ENCODE data around the gene DSE. TPM values are rescaled to one million over a fixed set of nuclear protein-coding genes. Genes with fewer than 3 reads are reported as not detected.

DSE gene
- polyA plus RNA-seq, 2 of the 4 experiments (the other 2 are of a cell fraction) = 20.2 to 22.7 TPM

GRCh38 chr6:116400328-116400727 lies 29.6 kb downstream of the DSE start:
- DNase-seq (ENCODE audit: low read depth in 1 of 2, low spot score in 1 of 2) (no peak), FAIRE-seq (no peak)
- POLR2A ChIA-PET = no interaction called here

DNA sequence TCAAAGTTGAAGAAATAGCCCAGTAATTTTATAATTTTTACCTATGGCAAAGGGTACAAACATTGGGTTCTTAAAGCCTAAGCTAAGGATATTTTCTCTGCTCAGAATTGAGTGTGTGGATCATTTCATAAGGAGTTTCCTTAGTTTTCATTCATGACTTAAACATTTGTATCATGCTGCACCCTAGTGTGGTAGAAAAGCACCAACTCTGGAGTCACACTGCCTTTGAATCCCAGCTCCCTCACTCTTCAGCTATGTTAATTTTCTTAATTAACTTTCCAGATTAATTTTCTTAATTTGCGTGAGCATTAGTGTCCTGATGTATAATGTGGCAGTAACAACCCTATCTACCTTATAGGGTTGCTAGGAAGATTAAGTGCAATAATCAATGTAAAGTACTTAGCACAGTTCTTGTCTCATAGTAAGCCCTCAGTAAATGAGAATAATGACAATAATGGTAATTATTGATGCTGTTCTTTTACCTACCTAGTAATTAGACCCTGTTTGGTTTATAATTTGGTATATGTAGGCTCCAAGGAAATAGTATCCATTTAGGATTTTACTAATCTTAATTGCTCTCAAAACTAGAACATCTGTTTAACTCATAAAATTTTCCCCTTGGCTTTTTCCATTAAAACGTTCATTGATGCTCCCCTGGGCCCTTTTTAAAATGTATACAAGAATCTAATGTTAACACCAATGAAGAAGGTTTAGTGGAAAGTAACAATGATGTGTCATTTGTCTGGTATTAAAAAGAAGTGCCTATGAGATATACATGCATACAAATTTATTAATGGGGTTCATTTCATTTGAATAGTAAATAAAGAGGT lies 31.6 kb downstream of the DSE start:
- TF ChIP-seq RAD21 (conservative IDR thresholded peaks at IDR 0.05 in 1 of 2, IDR thresholded peaks at IDR 0.05 in 1 of 2) (0 out of 5 replicates have a peak, but pooled peaks of 1 of the 2 experiments have one; percentile 4), POLR2A (IDR thresholded peaks at IDR 0.05; ENCODE audit: low read length) (no peak)
- Histone ChIP-seq H3K9me3 (no peaks in the 10 kb centered on the region), H3K27ac (no peak overlapping the region), H3K4me3 (no peak overlapping the region), H3K4me1 (peaks cover 15% of the 10 kb centered on the region), H3K4me2 (no peak overlapping the region)
- DNase-seq (ENCODE audit: low read depth in 1 of 2, low spot score in 1 of 2) (no peak), FAIRE-seq (no peak), ATAC-seq (no peak)
- CTCF ChIA-PET = interaction anchor here (1.4 kb wide), 1 partner anchor 9 kb away, joined by 4 read pairs; no protein-coding TSS in a partner anchor
- 74% methylated on average over 2 of the region's 2 CpGs for WGBS (ENCODE audit: missing lambda C conversion rate)
- POLR2A ChIA-PET = no interaction called here

More at GRCh38 chr6:116400328-116400727, 29.6 kb downstream of the DSE start:
- ATAC-seq = no peak
- H3K9me3 ChIP-seq = no peaks in the 10 kb centered on the region
- H3K27ac ChIP-seq = no peak overlapping the region
- peaks cover 15% of the 10 kb centered on the region for H3K4me1 ChIP-seq
- 95% methylated on average over 1 of the region's 1 CpG for WGBS (ENCODE audit: missing lambda C conversion rate)
- no peak overlapping the region for H3K4me3 ChIP-seq
- CTCF ChIA-PET = no interaction called here
- no peak overlapping the region for H3K4me2 ChIP-seq
- TF ChIP-seq, protein P1, sequence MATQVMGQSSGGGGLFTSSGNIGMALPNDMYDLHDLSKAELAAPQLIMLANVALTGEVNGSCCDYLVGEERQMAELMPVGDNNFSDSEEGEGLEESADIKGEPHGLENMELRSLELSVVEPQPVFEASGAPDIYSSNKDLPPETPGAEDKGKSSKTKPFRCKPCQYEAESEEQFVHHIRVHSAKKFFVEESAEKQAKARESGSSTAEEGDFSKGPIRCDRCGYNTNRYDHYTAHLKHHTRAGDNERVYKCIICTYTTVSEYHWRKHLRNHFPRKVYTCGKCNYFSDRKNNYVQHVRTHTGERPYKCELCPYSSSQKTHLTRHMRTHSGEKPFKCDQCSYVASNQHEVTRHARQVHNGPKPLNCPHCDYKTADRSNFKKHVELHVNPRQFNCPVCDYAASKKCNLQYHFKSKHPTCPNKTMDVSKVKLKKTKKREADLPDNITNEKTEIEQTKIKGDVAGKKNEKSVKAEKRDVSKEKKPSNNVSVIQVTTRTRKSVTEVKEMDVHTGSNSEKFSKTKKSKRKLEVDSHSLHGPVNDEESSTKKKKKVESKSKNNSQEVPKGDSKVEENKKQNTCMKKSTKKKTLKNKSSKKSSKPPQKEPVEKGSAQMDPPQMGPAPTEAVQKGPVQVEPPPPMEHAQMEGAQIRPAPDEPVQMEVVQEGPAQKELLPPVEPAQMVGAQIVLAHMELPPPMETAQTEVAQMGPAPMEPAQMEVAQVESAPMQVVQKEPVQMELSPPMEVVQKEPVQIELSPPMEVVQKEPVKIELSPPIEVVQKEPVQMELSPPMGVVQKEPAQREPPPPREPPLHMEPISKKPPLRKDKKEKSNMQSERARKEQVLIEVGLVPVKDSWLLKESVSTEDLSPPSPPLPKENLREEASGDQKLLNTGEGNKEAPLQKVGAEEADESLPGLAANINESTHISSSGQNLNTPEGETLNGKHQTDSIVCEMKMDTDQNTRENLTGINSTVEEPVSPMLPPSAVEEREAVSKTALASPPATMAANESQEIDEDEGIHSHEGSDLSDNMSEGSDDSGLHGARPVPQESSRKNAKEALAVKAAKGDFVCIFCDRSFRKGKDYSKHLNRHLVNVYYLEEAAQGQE (IDR thresholded peaks at IDR 0.05) = no peak
- TF ChIP-seq E2F6 (IDR thresholded peaks at IDR 0.05; ENCODE audit: borderline replicate concordance, low read depth) = no peak
- no peak for TF ChIP-seq EP300 (IDR thresholded peaks at IDR 0.05)
- TF ChIP-seq, protein P2, sequence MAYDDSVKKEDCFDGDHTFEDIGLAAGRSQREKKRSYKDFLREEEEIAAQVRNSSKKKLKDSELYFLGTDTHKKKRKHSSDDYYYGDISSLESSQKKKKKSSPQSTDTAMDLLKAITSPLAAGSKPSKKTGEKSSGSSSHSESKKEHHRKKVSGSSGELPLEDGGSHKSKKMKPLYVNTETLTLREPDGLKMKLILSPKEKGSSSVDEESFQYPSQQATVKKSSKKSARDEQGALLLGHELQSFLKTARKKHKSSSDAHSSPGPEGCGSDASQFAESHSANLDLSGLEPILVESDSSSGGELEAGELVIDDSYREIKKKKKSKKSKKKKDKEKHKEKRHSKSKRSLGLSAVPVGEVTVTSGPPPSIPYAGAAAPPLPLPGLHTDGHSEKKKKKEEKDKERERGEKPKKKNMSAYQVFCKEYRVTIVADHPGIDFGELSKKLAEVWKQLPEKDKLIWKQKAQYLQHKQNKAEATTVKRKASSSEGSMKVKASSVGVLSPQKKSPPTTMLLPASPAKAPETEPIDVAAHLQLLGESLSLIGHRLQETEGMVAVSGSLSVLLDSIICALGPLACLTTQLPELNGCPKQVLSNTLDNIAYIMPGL (CRISPR knock-in tag; IDR thresholded peaks at IDR 0.05; ENCODE audit: borderline replicate concordance) = no peak
- TF ChIP-seq TP53 (CRISPR knock-in tag; IDR thresholded peaks at IDR 0.05) = no peak
- no peak for TF ChIP-seq NPAS2 (CRISPR knock-in tag; IDR thresholded peaks at IDR 0.05; ENCODE audit: borderline replicate concordance)
- TF ChIP-seq GATA3 (IDR thresholded peaks at IDR 0.05; ENCODE audit: borderline replicate concordance) = no peak
- TF ChIP-seq, protein P3, sequence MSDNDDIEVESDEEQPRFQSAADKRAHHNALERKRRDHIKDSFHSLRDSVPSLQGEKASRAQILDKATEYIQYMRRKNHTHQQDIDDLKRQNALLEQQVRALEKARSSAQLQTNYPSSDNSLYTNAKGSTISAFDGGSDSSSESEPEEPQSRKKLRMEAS (IDR thresholded peaks at IDR 0.05) = no peak
- TF ChIP-seq BHLHE40 (IDR thresholded peaks at IDR 0.05; ENCODE audit: low read depth, low read length) = no peak
- no peak for TF ChIP-seq CEBPB (IDR thresholded peaks at IDR 0.05)
- no peak for TF ChIP-seq BCL3 (IDR thresholded peaks at IDR 0.05)
- TF ChIP-seq EHF (CRISPR knock-in tag; IDR thresholded peaks at IDR 0.05) = no peak
- no peak for TF ChIP-seq EHMT2 (IDR thresholded peaks at IDR 0.05; ENCODE audit: low read depth)
- TF ChIP-seq FOXS1 (CRISPR knock-in tag; IDR thresholded peaks at IDR 0.05) = no peak
- TF ChIP-seq TFCP2L1 (CRISPR knock-in tag; IDR thresholded peaks at IDR 0.05) = no peak
